ENCODE results near the gene ESPN.

DNA sequence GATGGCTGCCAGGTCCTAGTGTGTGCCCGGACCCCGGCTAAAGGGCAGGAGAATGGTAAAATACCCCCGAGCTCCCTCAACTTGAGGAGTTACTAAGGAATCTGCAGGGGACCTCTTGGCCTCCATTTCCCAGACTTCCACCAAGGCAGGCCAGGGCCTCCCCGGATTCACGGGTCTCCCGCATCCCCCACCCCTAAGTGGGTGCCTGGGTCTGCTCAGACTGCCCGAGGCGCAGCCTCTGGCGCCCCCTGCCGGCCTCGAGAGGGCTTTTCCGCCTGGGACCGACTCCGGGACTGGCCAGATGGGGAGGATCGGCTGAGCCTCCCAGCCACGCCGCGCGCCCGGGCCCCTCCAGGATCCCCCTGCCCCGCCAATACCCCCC is 65.2 kb downstream of the ESPN start:
- TF ChIP-seq, protein P1, sequence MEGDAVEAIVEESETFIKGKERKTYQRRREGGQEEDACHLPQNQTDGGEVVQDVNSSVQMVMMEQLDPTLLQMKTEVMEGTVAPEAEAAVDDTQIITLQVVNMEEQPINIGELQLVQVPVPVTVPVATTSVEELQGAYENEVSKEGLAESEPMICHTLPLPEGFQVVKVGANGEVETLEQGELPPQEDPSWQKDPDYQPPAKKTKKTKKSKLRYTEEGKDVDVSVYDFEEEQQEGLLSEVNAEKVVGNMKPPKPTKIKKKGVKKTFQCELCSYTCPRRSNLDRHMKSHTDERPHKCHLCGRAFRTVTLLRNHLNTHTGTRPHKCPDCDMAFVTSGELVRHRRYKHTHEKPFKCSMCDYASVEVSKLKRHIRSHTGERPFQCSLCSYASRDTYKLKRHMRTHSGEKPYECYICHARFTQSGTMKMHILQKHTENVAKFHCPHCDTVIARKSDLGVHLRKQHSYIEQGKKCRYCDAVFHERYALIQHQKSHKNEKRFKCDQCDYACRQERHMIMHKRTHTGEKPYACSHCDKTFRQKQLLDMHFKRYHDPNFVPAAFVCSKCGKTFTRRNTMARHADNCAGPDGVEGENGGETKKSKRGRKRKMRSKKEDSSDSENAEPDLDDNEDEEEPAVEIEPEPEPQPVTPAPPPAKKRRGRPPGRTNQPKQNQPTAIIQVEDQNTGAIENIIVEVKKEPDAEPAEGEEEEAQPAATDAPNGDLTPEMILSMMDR (IDR thresholded peaks at IDR 0.05; ENCODE audit: insufficient read depth, low read depth, low read length) = peak; percentile 62
- TF ChIP-seq EZH2 (IDR thresholded peaks at IDR 0.05; ENCODE audit: insufficient read depth, low read length) = no peak
